Natural killer cell (primary cell): ENCODE measurements around the gene NEFH. TPM values are rescaled to one million over a fixed set of nuclear protein-coding genes. Genes with fewer than 3 reads are reported as not detected.

Experiments used
- ATAC-seq, 3 donors: fragments of 150-1000 bp in 2 of 3; fragments of 200-7000 bp in 1 of 3; cut with Tn5 transposase; 1 replicate in 1 of 3; 2 replicates in 2 of 3; pipeline ENCODE4 v1.10.0; 2021; ENCODE audit warnings: mild to moderate bottlenecking in 2 of 3, moderate library complexity in 2 of 3
- DNase-seq, 2 donors: peaks; one replicate each; pipeline versions ENCODE4 v3.0.0 to v3.0.0-alpha.2; 2013 to 2021; ENCODE audit warnings: mixed read lengths in 1 of 2
- H3K27ac ChIP-seq: one replicate; pipeline ENCODE4 v1.5.1; 2013; ENCODE audit warnings: mild to moderate bottlenecking, low read length
- H3K27me3 ChIP-seq: one replicate; pipeline ENCODE4 v1.6.1; 2013; ENCODE audit warnings: low read length; ENCODE audit not compliant: control insufficient read depth, insufficient read depth
- H3K36me3 ChIP-seq: one replicate; pipeline ENCODE4 v1.6.1; 2013; ENCODE audit warnings: low read length; ENCODE audit not compliant: control insufficient read depth, insufficient read depth
- H3K4me1 ChIP-seq: one replicate; pipeline ENCODE4 v1.6.1; 2013; ENCODE audit warnings: low read length; ENCODE audit not compliant: control insufficient read depth, insufficient read depth
- H3K4me3 ChIP-seq: one replicate; pipeline ENCODE4 v1.5.1; 2013; ENCODE audit warnings: low read length
- H3K9me3 ChIP-seq: one replicate; pipeline ENCODE4 v1.6.1; 2013; ENCODE audit warnings: low read length; ENCODE audit not compliant: control insufficient read depth, insufficient read depth
- H3K27ac Mint-ChIP-seq, 2 donors: one replicate each; pipeline ENCODE4 v1.8.0; 2022; ENCODE audit warnings: mild to moderate bottlenecking in 2 of 2, mixed read lengths in 2 of 2, moderate library complexity in 1 of 2
- H3K27me3 Mint-ChIP-seq, 2 donors: one replicate each; pipeline ENCODE4 v1.8.0; 2022; ENCODE audit warnings: low read depth in 2 of 2, mixed read lengths in 2 of 2
- H3K36me3 Mint-ChIP-seq: one replicate; pipeline ENCODE4 v1.8.0; 2022; ENCODE audit warnings: mixed read lengths
- H3K4me1 Mint-ChIP-seq, 2 donors: one replicate each; pipeline ENCODE4 v1.8.0; 2022; ENCODE audit warnings: mixed read lengths in 2 of 2
- H3K4me3 Mint-ChIP-seq: one replicate; pipeline ENCODE4 v1.8.0; 2022; ENCODE audit warnings: mild to moderate bottlenecking, moderate library complexity, mixed read lengths
- H3K9me3 Mint-ChIP-seq, 2 donors: one replicate each; pipeline ENCODE4 v1.8.0; 2022; ENCODE audit warnings: mixed read lengths in 2 of 2
- WGBS: methylation state at CpG from one replicate; pipeline ENCODE4 v1.1.7; 2013; ENCODE audit warnings: missing lambda C conversion rate; ENCODE audit not compliant: insufficient coverage; 5-methylcytosine and 5-hydroxymethylcytosine counted together
- intact Hi-C: fragments of 100-400 bp; cut with micrococcal nuclease; formaldehyde crosslinking; loops from one replicate; pipeline ENCODE4 v1.14.2; 2022
- total RNA-seq, 4 donors: library from RNA; stranded (reverse); fragments of 120-200 nt in 1 of 4; gene quantifications; one replicate each; pipeline versions ENCODE4 v1.2.3 to v1.2.4, GENCODE V29; 2013 to 2022
- TF ChIP-seq, protein P1 (sequence below): fragments of 200-600 bp; IDR thresholded peaks from one replicate; pipeline ENCODE4 v1.8.0; 2022; ENCODE audit warnings: antibody characterized with exemption

Gene NEFH
- total RNA-seq, 3 donors from 2014 or later (not counting 1 experiment from before 2014, with no cell fraction given): 0.09 to 0.48 (median 0.12) TPM

DNA sequence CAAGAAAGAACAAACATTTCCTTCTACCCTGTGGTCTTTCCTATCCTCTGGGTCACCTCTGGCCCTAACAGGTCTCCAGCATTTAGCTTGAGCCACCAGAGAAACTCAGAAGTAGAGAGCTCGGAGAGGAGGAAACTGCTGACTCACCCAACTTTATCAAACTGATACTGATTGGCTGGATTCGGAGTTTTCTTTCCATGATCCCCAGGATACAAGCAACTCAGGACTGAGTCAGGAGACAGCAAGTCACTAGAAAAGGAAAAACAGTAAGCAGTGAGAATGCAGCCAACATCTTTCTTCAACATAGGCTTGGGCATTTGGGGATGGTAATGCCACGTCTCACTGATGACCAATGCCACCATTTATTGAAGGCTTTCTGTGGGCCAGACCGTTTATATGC is 40.8 kb downstream of the NEFH start:
- H3K27ac ChIP-seq: no peak overlapping the region
- Mint-ChIP-seq H3K9me3 (no peaks in the 10 kb centered on the region), H3K27ac (no peak overlapping the region), H3K27me3 (no peaks in the 10 kb centered on the region), H3K36me3 (peaks cover 23% of the 10 kb centered on the region), H3K4me3 (no peak overlapping the region), H3K4me1 (no peaks in the 10 kb centered on the region)
- no peaks in the 10 kb centered on the region for H3K27me3 ChIP-seq
- 93% methylated on average over 3 of the region's 4 CpGs for WGBS
- no peaks in the 10 kb centered on the region for H3K9me3 ChIP-seq
- TF ChIP-seq, protein P1, sequence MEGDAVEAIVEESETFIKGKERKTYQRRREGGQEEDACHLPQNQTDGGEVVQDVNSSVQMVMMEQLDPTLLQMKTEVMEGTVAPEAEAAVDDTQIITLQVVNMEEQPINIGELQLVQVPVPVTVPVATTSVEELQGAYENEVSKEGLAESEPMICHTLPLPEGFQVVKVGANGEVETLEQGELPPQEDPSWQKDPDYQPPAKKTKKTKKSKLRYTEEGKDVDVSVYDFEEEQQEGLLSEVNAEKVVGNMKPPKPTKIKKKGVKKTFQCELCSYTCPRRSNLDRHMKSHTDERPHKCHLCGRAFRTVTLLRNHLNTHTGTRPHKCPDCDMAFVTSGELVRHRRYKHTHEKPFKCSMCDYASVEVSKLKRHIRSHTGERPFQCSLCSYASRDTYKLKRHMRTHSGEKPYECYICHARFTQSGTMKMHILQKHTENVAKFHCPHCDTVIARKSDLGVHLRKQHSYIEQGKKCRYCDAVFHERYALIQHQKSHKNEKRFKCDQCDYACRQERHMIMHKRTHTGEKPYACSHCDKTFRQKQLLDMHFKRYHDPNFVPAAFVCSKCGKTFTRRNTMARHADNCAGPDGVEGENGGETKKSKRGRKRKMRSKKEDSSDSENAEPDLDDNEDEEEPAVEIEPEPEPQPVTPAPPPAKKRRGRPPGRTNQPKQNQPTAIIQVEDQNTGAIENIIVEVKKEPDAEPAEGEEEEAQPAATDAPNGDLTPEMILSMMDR: no peak
- intact Hi-C loops: no loop called here
- ATAC-seq (no peak), DNase-seq (no peak)
- peaks cover 79% of the 10 kb centered on the region for H3K36me3 ChIP-seq
- H3K4me1 ChIP-seq: no peaks in the 10 kb centered on the region
- H3K4me3 ChIP-seq: no peak overlapping the region

DNA sequence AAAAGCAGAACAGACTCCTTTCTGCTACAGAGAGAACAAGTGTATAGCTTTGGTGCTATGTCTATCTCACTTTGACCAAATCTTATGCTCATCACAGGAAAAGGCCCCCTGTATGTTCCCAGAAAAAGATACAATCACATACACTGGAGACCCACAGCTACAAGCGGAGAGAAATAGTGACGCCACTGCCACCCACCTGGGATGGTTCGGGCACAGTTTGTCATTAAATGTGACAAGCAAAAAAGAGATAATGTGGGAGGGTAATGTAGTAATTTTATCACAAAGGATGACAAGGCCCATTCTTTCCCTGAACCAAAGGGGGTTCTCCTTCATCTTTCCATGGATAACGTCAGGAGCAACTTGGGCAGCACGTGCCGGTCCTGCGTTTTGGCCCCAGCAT is 41.5 kb downstream of the NEFH start:
- intact Hi-C loops: no loop called here
- H3K36me3 Mint-ChIP-seq: peaks cover 20% of the 10 kb centered on the region

DNA sequence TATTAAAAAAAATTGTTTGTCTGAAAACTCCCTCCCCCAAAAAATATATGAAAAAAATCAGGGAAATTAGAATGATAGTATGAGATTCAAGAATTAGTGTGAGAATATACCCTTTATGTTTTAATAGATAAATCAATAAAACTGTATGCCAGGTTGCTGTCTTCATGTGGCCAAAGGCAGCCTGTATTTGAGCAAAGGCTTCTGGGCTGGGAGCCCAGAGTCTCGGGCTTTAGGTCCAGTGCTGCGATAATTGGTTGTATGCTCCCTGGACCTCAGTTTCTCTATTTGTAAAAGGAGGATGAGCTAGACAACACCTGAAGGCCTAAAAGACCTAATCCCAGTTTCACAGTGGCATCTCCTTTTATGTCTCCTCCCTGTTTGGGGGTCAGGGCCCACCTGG is 43.7 kb downstream of the NEFH start:
- Histone ChIP-seq H3K27ac (no peak overlapping the region), H3K36me3 (peaks cover 77% of the 10 kb centered on the region), H3K4me1 (no peaks in the 10 kb centered on the region), H3K4me3 (no peak overlapping the region), H3K27me3 (no peaks in the 10 kb centered on the region), H3K9me3 (no peaks in the 10 kb centered on the region)
- no peaks in the 10 kb centered on the region for H3K9me3 Mint-ChIP-seq
- ATAC-seq (no peak), DNase-seq (no peak)
- peaks cover 25% of the 10 kb centered on the region for H3K36me3 Mint-ChIP-seq
- H3K27me3 Mint-ChIP-seq: no peaks in the 10 kb centered on the region
- TF ChIP-seq, protein P1: no peak
- no peak overlapping the region for H3K27ac Mint-ChIP-seq
- H3K4me3 Mint-ChIP-seq: no peak overlapping the region
- H3K4me1 Mint-ChIP-seq: no peaks in the 10 kb centered on the region
- WGBS: 98% methylated on average over 2 of the region's 2 CpGs
- intact Hi-C loops: loop anchor here (1.0 kb wide), 1 partner anchor 128 kb away; no protein-coding TSS in a partner anchor

More for the DNA sequence above, 41.5 kb downstream of the NEFH start:
- Histone ChIP-seq H3K4me3 (no peak overlapping the region), H3K4me1 (no peaks in the 10 kb centered on the region), H3K27ac (no peak overlapping the region), H3K9me3 (no peaks in the 10 kb centered on the region), H3K27me3 (no peaks in the 10 kb centered on the region), H3K36me3 (peaks cover 77% of the 10 kb centered on the region)
- H3K9me3 Mint-ChIP-seq: no peaks in the 10 kb centered on the region
- H3K4me1 Mint-ChIP-seq: no peaks in the 10 kb centered on the region
- DNase-seq (no peak), ATAC-seq (no peak)
- H3K4me3 Mint-ChIP-seq: no peak overlapping the region
- TF ChIP-seq, protein P1: no peak
- WGBS: over 99% methylated on average over 7 of the region's 7 CpGs
- H3K27ac Mint-ChIP-seq: no peak overlapping the region
- H3K27me3 Mint-ChIP-seq: no peaks in the 10 kb centered on the region
